MM.1S (cell line): ENCODE results near the gene RABGEF1.
"Not testable (repeated sequence)": the region's sequence is repeated elsewhere in the genome, so short reads cannot be mapped to it uniquely, and the experiment has no call there.

ENCODE experiments used
- DNase-seq: peaks from one replicate; pipeline ENCODE4 v3.0.0-alpha.2; 2015
- H2AFZ ChIP-seq: fragments of 300-600 bp; sonication (generic); 2 replicates; pipeline ENCODE4 v1.6.0; 2016; ENCODE audit warnings: antibody characterized with exemption, low read length
- H3F3A ChIP-seq: fragments of 300-600 bp; sonication (generic); 2 replicates; pipeline ENCODE4 v1.6.1; 2016; ENCODE audit warnings: mild to moderate bottlenecking, antibody characterized with exemption, low read length, moderate library complexity, mixed read lengths; ENCODE audit not compliant: insufficient read depth
- H3K27ac ChIP-seq: fragments of 300-600 bp; sonication (generic); 2 replicates; pipeline ENCODE4 v1.5.1; 2016; ENCODE audit warnings: mild to moderate bottlenecking, low read length
- H3K27me3 ChIP-seq: fragments of 300-600 bp; sonication (generic); replicated peaks from 2 replicates; pipeline ENCODE4 v1.6.0; 2016; ENCODE audit warnings: low read length; ENCODE audit not compliant: insufficient read depth
- H3K36me3 ChIP-seq: fragments of 300-600 bp; sonication (generic); replicated peaks from 2 replicates; pipeline ENCODE4 v1.6.1; 2016; ENCODE audit warnings: mild to moderate bottlenecking, low read length, mixed read lengths; ENCODE audit not compliant: insufficient read depth
- H3K4me1 ChIP-seq: fragments of 300-600 bp; sonication (generic); 2 replicates; pipeline ENCODE4 v1.6.1; 2016; ENCODE audit warnings: low read length, mixed read lengths
- H3K4me2 ChIP-seq: fragments of 300-600 bp; sonication (generic); 2 replicates; pipeline ENCODE4 v1.6.0; 2016; ENCODE audit warnings: low read depth, low read length
- H3K4me3 ChIP-seq: fragments of 300-600 bp; sonication (generic); 2 replicates; pipeline ENCODE4 v1.5.1; 2016; ENCODE audit warnings: low read length, mixed read lengths
- H3K79me2 ChIP-seq: fragments of 300-600 bp; sonication (generic); 2 replicates; pipeline ENCODE4 v1.6.1; 2016; ENCODE audit warnings: mixed run types, low read length, mixed read lengths
- H3K9ac ChIP-seq: fragments of 300-600 bp; sonication (generic); 2 replicates; pipeline ENCODE4 v1.6.1; 2016; ENCODE audit warnings: low read length, mixed read lengths
- H3K9me2 ChIP-seq: fragments of 300-600 bp; sonication (generic); replicated peaks from 2 replicates; pipeline ENCODE4 v1.6.1; 2016; ENCODE audit warnings: mild to moderate bottlenecking, low read length, mixed read lengths; ENCODE audit not compliant: insufficient read depth
- H3K9me3 ChIP-seq: fragments of 300-600 bp; sonication (generic); replicated peaks from 2 replicates; pipeline ENCODE4 v1.6.1; 2016; ENCODE audit warnings: mild to moderate bottlenecking, low read length, mixed read lengths; ENCODE audit not compliant: insufficient read depth
- H4K20me1 ChIP-seq: fragments of 300-600 bp; sonication (generic); 2 replicates; pipeline ENCODE4 v1.6.1; 2016; ENCODE audit warnings: mild to moderate bottlenecking, low read length, moderate library complexity, mixed read lengths; ENCODE audit not compliant: insufficient read depth
- CTCF ChIP-seq: fragments of 300-600 bp; sonication (generic); IDR thresholded peaks from 2 replicates; pipeline ENCODE4 v1.5.1; 2016; ENCODE audit warnings: antibody characterized with exemption, low read length, mixed read lengths
- EZH2 ChIP-seq: fragments of 300-600 bp; sonication (generic); optimal IDR thresholded peaks from 2 replicates; pipeline ENCODE3; 2017; ENCODE audit warnings: low read depth, mild to moderate bottlenecking, antibody characterized with exemption, low read length, mixed read lengths
- EZH2phosphoT487 ChIP-seq: fragments of 300-600 bp; sonication (generic); IDR thresholded peaks from 2 replicates; pipeline ENCODE4 v1.6.1; 2018; ENCODE audit warnings: antibody characterized with exemption, low read length

The RABGEF1 gene

GRCh38 chr7:66741710-66742049 is 1.1 kb downstream of the RABGEF1 start:
- Histone ChIP-seq H3K9ac (peak overlapping the region; percentile 88; the same call in 1 of the 2 replicates), H3K36me3 (no peaks in the 10 kb centered on the region), H3K4me1 (peaks cover 3% of the 10 kb centered on the region; the same call in 1 of the 2 replicates), H4K20me1 (no peaks in the 10 kb centered on the region), H3K27ac (no peak overlapping the region), H3F3A (peaks cover 8% of the 10 kb centered on the region; the same call in 1 of the 2 replicates), H3K27me3 (no peaks in the 10 kb centered on the region), H2AFZ (no peak overlapping the region), H3K4me2 (peak overlapping the region; percentile 68; the same call in 1 of the 2 replicates), H3K79me2 (peaks cover 59% of the 10 kb centered on the region), H3K4me3 (peak overlapping the region; percentile 97), H3K9me3 (no peaks in the 10 kb centered on the region), H3K9me2 (no peaks in the 10 kb centered on the region)
- TF ChIP-seq EZH2phosphoT487 (no peak), CTCF (no peak), EZH2 (no peak)
- DNase-seq, result no peak

- not testable (repeated sequence) for H3K27ac ChIP-seq, H4K20me1 ChIP-seq, H3K36me3 ChIP-seq, H3K9ac ChIP-seq, H3K9me3 ChIP-seq, H3K4me3 ChIP-seq, H3K4me1 ChIP-seq, H3K4me2 ChIP-seq, H3K9me2 ChIP-seq, DNase-seq, H3F3A ChIP-seq, H2AFZ ChIP-seq, H3K27me3 ChIP-seq
- peaks cover 65% of the 10 kb centered on the region for H3K79me2 ChIP-seq
Observed at GRCh38 chr7:66742298-66742697, 1.8 kb downstream of the RABGEF1 start.

GRCh38 chr7:66743920-66744319 is 3.4 kb downstream of the RABGEF1 start:
- H3K4me2 ChIP-seq, result no peak overlapping the region

More at GRCh38 chr7:66743920-66744319, 3.4 kb downstream of the RABGEF1 start:
- no peaks in the 10 kb centered on the region for H3K9me2 ChIP-seq
- H3K27ac ChIP-seq, result no peak overlapping the region
- no peak for TF ChIP-seq EZH2phosphoT487
- no peak for TF ChIP-seq EZH2
- no peak for TF ChIP-seq CTCF
- H3K9me3 ChIP-seq, result no peaks in the 10 kb centered on the region
- H3K79me2 ChIP-seq, result peaks cover 81% of the 10 kb centered on the region
- no peak overlapping the region for H3K4me3 ChIP-seq
- DNase-seq, result no peak
- no peaks in the 10 kb centered on the region for H3K36me3 ChIP-seq
- H2AFZ ChIP-seq, result no peak overlapping the region
- H3K4me1 ChIP-seq, result peaks cover 12% of the 10 kb centered on the region; the same call in 1 of the 2 replicates
- H3K27me3 ChIP-seq, result no peaks in the 10 kb centered on the region
- no peak overlapping the region for H3K9ac ChIP-seq
- no peaks in the 10 kb centered on the region for H4K20me1 ChIP-seq
- H3F3A ChIP-seq, result peaks cover 8% of the 10 kb centered on the region; the same call in 1 of the 2 replicates
